DMS114 treated with DMSO at 0.1 percent for 48 hours (cell line): ENCODE measurements around the gene PXMP4.

ENCODE experiments used
- DNase-seq: peaks from one replicate; lab custom pipeline; 2025; ENCODE audit not compliant: unreplicated experiment; lab: John Stamatoyannopoulos, UW

Gene PXMP4

GRCh38 chr20:33685328-33686099 is 34.6 kb downstream of the PXMP4 start:
- no peak for DNase-seq

DNA sequence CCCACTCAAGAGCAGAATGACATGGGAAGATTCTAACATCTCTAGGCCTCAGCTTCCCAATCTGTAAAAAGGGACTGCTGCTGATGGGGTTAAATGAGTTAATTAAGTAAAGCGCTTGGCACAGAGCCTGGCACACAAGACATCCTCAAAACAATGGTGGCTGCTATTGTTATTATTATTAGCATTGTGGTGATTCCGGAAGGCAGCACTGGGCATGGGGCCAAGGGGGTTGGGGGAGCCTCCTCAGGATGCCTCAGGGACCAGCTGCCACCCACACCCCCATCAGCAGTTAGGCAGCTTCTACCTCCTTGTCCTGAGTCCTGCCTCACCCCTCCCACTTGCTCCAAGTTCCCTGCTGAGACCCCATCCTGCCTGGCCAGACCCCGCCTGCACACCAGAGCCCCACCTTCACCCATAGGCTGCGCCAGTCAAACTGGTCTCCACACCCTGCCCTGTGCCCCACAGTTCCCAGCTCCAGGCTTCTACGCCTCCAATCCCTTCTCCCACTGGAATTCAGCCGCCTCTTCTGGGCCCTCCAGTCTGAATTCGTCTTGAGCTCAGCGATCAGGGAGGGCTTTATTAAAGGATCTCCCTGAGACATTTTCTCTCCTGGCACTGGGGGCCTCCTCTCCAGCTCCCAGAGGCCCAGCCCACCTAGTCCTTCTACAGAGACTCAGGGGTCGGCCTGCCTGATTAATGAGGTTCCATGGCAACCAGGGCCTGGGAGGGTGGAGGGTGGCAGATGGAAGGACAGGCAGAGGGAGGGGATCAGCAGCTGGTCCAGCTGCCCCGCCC is 35.4 kb downstream of the PXMP4 start:
- DNase-seq, result no peak

DNA sequence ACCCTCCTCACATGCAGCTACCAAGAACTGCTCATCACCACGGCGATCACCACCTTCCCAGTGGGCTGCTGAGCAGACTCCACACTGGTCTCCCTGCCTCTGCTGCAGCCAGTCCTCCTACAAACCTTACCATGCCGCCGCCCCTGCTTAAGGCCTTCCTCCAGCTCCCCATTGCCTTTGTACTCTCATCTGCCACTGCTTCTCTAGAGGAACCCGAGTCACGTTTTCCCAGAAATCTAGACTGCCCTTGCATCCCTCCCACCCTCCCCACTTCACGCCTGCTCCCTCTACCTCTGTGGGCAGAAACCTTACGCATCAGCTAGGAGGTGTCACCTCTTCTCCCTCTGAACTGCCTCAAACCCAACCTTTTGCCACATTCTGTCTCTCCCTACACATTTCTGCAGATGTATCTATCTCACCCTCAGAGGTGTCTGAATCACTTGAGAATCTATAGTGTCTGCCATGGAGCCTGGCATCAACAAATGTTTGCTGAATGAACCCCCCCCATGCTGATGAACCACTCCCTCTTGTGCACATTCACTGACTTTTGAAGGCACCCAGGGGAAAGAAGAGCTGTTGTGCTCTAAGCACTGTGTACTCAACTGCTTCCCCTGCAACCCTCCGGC is 38.3 kb downstream of the PXMP4 start:
- DNase-seq, result no peak

DNA sequence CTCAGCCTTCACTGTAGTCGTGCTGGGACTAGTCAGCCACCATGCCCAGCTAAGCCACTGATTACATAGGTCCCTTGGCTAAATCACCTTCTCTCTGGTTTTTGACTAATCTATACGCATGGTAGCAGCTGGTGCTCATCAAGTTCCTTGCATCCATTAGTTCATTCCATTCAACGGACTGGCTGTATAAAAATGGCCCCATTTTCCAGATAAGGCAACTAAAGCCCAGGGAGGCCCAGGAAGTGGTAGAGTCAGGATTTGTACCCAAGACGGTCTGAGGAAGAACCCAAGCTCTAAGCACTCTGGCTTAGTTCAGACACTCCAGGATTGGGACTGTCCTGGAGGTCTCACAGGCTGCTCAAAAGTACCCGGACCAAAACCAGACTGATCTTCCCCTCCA is 38.8 kb downstream of the PXMP4 start:
- no peak for DNase-seq

- no peak for DNase-seq
These were observed 39.4 kb downstream of the PXMP4 start for GRCh38 chr20:33680686-33681085.

GRCh38 chr20:33679758-33680485 is 40.2 kb downstream of the PXMP4 start:
- DNase-seq, result no peak

GRCh38 chr20:33677991-33678702 is 42.0 kb downstream of the PXMP4 start:
- DNase-seq, result no peak

GRCh38 chr20:33676652-33677645 is 43.2 kb downstream of the PXMP4 start:
- no peak for DNase-seq

DNA sequence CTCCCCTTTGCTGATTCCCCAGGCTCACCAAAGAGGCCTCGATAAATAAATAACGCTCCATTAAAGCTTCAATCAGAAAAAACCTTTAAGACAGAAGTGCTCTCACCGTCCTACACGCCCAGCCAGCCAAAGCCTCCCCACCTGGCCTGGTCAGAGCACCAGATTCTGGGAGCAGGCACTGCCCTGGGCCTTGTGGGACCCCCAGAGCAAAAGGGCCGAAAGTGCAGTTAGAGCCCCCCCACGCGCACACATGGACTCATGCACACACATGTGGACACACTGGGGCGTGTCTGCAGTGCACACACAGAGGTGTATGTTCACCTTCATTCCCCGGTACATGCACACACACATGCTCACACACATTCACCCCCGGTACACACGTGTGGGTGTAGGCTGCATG is 44.0 kb downstream of the PXMP4 start:
- DNase-seq, result no peak

- peak; percentile 59 for DNase-seq
These were observed 44.8 kb downstream of the PXMP4 start for GRCh38 chr20:33675136-33675959.

- peak; percentile 59 for DNase-seq
These were observed 45.6 kb downstream of the PXMP4 start, which contains the start of gene NECAB3 for GRCh38 chr20:33674294-33675135. Gene NECAB3 (minus strand): TSS chr20:33674428. CDS start chr20:33674352, 76 bp downstream.

DNA sequence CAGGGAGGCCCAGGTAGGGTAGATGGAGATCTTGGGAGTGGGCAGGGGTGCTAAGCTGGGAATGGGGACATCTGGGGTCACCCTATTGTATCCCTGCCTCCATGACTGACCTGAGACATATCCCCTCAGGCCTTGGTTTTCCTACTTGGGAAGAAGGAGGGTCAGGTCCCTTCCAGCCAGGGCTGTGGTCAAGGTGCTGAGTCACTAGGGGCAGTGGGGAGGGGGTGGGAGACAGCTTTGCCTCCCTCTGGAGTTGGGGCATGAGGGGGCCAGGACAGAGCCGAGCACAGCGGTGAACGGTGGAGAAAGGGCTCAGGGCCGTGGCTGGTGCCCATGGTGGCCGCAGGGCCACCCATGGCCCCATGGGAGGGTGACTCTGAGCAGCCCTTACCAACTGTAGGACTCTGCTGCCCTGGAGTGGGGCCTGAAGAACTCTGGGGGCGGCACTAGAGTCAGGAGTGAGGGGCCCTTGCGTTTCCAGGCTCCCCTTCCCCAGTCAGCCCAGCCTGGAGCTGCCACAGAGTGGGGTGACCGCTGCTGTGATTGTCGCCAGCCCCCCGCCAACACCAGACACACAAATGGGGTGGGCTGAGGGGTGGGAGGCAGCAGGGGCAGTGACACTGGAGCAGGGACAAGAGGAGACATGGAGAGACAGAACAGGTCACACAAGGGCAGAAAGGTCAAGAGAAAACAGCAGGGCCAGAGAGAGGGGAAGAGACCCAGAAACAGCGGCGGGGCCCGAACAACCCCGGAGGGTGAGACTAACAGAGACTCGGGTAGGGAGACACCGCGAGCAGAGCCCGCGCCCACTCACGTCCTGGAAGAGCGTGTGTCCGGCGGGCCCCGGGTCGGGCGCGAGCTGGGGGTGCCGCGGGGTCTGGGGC is 46.5 kb downstream of the PXMP4 start:
- DNase-seq, result no peak

GRCh38 chr20:33673114-33673409 is 47.0 kb downstream of the PXMP4 start:
- DNase-seq, result no peak

DNA sequence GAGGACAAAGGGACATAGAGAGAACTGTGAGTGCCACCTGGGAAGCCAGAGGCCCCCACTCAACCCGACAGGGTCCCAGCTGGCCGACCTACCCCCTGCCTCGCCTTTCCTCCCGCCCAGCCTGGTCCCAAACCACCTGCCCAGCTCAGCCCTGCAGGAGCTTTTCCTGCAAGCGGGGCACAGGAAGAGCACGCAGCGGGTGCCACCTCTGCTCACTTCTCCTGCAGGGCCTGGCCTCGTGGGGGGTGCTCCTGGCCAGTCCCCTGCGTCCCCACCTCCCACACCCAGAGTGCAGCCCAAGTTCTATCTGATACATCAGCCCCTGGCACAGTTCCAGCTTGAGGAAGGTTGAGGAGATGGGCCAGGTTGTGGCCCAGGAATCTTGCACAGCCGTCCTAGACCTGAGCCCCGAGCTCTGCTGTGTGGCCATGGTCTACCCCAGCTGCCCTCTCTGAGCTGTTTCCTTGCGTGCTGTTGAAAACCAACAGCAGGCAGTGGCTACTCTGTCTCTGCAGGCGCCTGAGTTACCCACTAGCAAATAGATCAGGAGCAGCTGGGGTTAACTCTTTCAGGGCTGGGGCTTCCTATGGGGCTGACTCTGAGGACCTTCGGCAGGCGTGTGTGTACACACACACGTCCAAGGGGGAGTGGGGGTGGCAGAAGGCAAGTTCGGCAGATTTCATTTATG is 47.5 kb downstream of the PXMP4 start:
- DNase-seq, result no peak

DNA sequence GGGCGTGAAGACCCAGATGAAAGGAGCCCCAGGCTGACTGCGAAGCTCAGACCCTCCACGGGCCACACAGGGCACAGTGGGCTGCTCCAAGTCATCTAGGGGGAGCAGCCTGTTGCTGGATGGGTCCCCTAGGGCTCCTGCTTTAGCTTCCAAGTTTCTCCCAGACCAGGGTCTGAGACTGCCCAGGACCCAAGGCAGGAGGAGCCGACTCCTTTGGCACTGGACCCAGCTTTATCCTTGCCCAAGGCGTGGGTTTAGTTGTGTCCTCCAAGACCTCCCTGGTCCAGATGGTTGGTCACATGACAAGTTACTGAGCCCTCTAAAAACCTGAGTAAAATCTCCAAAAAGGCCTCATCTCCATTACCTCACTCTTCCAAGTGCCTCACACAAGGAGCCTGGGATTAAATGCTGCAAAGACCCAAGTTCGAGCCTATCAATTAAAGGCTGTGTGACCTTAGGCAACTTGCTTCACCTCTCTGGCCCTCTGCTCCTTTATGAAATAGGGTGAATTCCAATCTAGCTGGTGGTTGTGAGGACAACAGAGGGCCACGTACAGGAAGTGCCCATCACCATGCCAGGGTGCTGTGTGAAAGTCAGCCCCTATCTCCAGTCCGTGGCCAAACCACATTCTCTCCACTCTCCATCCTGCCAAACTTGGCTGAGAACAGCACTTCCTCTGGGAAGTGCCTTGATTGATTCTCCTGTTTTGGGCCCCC is 48.4 kb downstream of the PXMP4 start:
- DNase-seq, result no peak
